ENCODE measurements around the gene TUBB4B.

The TUBB4B gene

GRCh38 chr9:137277329-137278041, 36.4 kb downstream of the TUBB4B start, which contains the start of gene TOR4A:
TSS of gene TOR4A (plus strand) at chr9:137277726. CDS start at chr9:137278690, 964 bp downstream.
- no peak for DNase-seq (ENCODE audit: low read depth)
- no peak for TF ChIP-seq CTCF (IDR thresholded peaks at IDR 0.05; ENCODE audit: control insufficient read depth, extremely low read depth, insufficient read depth)
- no peak within 1 kb of the TSS for H3K4me3 ChIP-seq (ENCODE audit: low read depth, low read length)

- no peak for TF ChIP-seq CTCF (IDR thresholded peaks at IDR 0.05; ENCODE audit: control insufficient read depth, extremely low read depth, insufficient read depth)
- no peak for DNase-seq (ENCODE audit: low read depth)
- H3K4me3 ChIP-seq (ENCODE audit: low read depth, low read length) = no peak overlapping the region
Observed at GRCh38 chr9:137278061-137278701, 37.1 kb downstream of the TUBB4B start.

- DNase-seq (ENCODE audit: low read depth) = no peak
- TF ChIP-seq CTCF (IDR thresholded peaks at IDR 0.05; ENCODE audit: control insufficient read depth, extremely low read depth, insufficient read depth) = no peak
- no peak overlapping the region for H3K4me3 ChIP-seq (ENCODE audit: low read depth, low read length)
Observed at GRCh38 chr9:137278721-137279711, 37.9 kb downstream of the TUBB4B start.

- no peak for DNase-seq (ENCODE audit: low read depth)
- H3K4me3 ChIP-seq (ENCODE audit: low read depth, low read length) = no peak overlapping the region
- no peak for TF ChIP-seq CTCF (IDR thresholded peaks at IDR 0.05; ENCODE audit: control insufficient read depth, extremely low read depth, insufficient read depth)
Observed at GRCh38 chr9:137279741-137280473, 38.8 kb downstream of the TUBB4B start.

GRCh38 chr9:137280474-137281344, 39.6 kb downstream of the TUBB4B start:
- DNase-seq (ENCODE audit: low read depth) = no peak
- H3K4me3 ChIP-seq (ENCODE audit: low read depth, low read length) = no peak overlapping the region
- TF ChIP-seq CTCF (IDR thresholded peaks at IDR 0.05; ENCODE audit: control insufficient read depth, extremely low read depth, insufficient read depth) = no peak

Measured in LNCaP clone FGC (cell line).